Transverse colon (tissue), 4 donors: Measurements from ENCODE around the gene FHAD1.

Experiments used
- EP300 ChIP-seq: sonication (generic); formaldehyde crosslinking; IDR thresholded peaks from one replicate; pipeline ENCODE4 v1.6.1; 2017; ENCODE audit warnings: antibody characterized with exemption, low read depth
- POLR2A ChIP-seq: fragments of 450-650 bp; IDR thresholded peaks from one replicate; pipeline ENCODE4 v1.6.1; 2016; ENCODE audit warnings: antibody characterized with exemption, mild to moderate bottlenecking, moderate library complexity
- POLR2AphosphoS5 ChIP-seq, 3 donors: sonication (generic); formaldehyde crosslinking; IDR thresholded peaks; one replicate each; pipeline ENCODE4 v1.6.1; 2016; ENCODE audit warnings: antibody characterized with exemption in 3 of 3
- TF ChIP-seq, protein P1 (sequence below), 5 experiments: fragments of 200-600 bp in 3 of 5; fragments of 450-650 bp in 2 of 5; sonication (generic) in 3 of 5; IDR thresholded peaks; 1 replicate in 2 of 5; 2 replicates in 3 of 5; pipeline ENCODE4 v1.5.1; 2016 to 2017; ENCODE audit warnings: antibody characterized with exemption in 5 of 5, inconsistent platforms in 3 of 5, mild to moderate bottlenecking in 2 of 5, moderate library complexity in 1 of 5

DNA sequence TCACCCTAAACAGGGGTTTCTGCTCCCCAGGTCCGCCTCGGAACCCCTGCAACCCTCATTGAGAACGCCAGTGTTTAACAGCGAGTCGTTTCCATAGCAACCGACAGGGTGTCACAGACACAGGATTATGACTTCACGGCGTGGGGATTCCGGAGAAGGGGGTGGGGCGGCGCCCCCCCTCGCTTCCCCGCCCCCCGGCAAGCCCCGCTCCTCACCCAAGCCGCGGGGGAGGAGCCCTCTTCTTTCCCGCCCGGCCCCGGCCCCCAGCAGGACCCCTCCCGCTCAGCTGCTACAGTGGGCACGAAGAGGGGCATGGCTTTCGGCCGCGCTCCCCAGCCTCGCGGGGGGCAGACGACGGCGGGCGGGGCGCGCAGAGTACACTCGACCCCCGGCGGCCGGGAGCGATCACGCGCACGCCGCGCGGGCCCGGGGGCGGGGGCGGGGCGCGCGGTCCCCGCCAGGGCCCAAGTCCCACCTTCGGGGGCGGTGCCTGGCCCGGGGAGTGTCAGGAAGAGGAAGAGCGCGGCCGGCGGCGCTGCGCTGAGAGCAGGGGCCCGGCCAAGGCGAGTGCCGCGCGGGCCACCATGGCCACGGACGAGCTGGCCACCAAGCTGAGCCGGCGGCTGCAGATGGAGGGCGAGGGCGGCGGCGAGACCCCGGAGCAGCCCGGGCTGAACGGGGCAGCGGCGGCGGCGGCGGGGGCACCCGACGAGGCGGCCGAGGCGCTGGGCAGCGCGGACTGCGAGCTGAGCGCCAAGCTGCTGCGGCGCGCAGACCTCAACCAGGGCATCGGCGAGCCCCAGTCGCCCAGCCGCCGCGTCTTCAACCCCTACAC, 162.6 kb downstream of the FHAD1 start, which contains the start of gene EFHD2:
- TF ChIP-seq POLR2AphosphoS5 (IDR thresholded peaks at IDR 0.05) (peak; percentile 93 to 96 (median 95)), POLR2A (peak; percentile 79), EP300 (no peak)
- TF ChIP-seq, protein P1, sequence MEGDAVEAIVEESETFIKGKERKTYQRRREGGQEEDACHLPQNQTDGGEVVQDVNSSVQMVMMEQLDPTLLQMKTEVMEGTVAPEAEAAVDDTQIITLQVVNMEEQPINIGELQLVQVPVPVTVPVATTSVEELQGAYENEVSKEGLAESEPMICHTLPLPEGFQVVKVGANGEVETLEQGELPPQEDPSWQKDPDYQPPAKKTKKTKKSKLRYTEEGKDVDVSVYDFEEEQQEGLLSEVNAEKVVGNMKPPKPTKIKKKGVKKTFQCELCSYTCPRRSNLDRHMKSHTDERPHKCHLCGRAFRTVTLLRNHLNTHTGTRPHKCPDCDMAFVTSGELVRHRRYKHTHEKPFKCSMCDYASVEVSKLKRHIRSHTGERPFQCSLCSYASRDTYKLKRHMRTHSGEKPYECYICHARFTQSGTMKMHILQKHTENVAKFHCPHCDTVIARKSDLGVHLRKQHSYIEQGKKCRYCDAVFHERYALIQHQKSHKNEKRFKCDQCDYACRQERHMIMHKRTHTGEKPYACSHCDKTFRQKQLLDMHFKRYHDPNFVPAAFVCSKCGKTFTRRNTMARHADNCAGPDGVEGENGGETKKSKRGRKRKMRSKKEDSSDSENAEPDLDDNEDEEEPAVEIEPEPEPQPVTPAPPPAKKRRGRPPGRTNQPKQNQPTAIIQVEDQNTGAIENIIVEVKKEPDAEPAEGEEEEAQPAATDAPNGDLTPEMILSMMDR (IDR thresholded peaks at IDR 0.05) = peak in 1 of 5 experiments; percentile 35
